Esophagus squamous epithelium (tissue), 5 donors: ENCODE data around the gene PSMB5. TPM values are rescaled to one million over a fixed set of nuclear protein-coding genes. Genes with fewer than 3 reads are reported as not detected.

Experiments
- DNase-seq: peaks from one replicate; lab custom pipeline; 2025; lab: John Stamatoyannopoulos, UW
- H3K27ac ChIP-seq, 4 donors: fragments of 200-600 bp; sonication (generic); one replicate each; pipeline ENCODE4 v1.5.1; 2016 to 2019; ENCODE audit warnings: mild to moderate bottlenecking in 1 of 4
- H3K27me3 ChIP-seq, 4 donors: fragments of 200-600 bp; sonication (generic); 1 replicate in 3 of 4; 2 replicates in 1 of 4; pipeline versions ENCODE4 v1.5.1 to v1.6.0; 2017 to 2021; ENCODE audit warnings: antibody characterized with exemption in 1 of 4
- H3K36me3 ChIP-seq, 3 donors: fragments of 200-600 bp; sonication (generic); one replicate each; pipeline ENCODE4 v1.5.1; 2016 to 2019
- H3K4me1 ChIP-seq, 3 donors: fragments of 200-600 bp; sonication (generic); one replicate each; pipeline ENCODE4 v1.5.1; 2017 to 2019
- H3K4me3 ChIP-seq, 4 donors: fragments of 200-600 bp; sonication (generic); 1 replicate in 3 of 4; 2 replicates in 1 of 4; pipeline ENCODE4 v1.5.1; 2016 to 2019; ENCODE audit warnings: mild to moderate bottlenecking in 2 of 4, moderate library complexity in 1 of 4
- H3K9me3 ChIP-seq, 3 donors: fragments of 200-600 bp; sonication (generic); one replicate each; pipeline ENCODE4 v1.5.1; 2016 to 2019
- POLR2A ChIP-seq, 4 donors: fragments of 450-650 bp; IDR thresholded peaks; one replicate each; pipeline ENCODE4 v1.6.1; 2017; ENCODE audit warnings: antibody characterized with exemption in 4 of 4, mild to moderate bottlenecking in 4 of 4, moderate library complexity in 3 of 4
- WGBS, 2 donors: methylation state at CpG; one replicate each; pipeline ENCODE4 v1.1.5; 2018; 5-methylcytosine and 5-hydroxymethylcytosine counted together
- intact Hi-C: fragments of 100-400 bp; cut with DNase I; formaldehyde crosslinking; loops from one replicate; pipeline ENCODE4 v1.15.0; 2022
- total RNA-seq, 4 donors: library from RNA; depleted of rRNA; stranded (reverse); fragments of >200 nt; gene quantifications; one replicate each; pipeline ENCODE4 v1.1.0, GENCODE V29; 2016
- TF ChIP-seq, protein P1 (sequence below), 6 experiments: fragments of 450-650 bp in 4 of 6; fragments of 200-600 bp in 2 of 6; sonication (generic) in 2 of 6; IDR thresholded peaks; one replicate each; pipeline ENCODE4 v1.5.1; 2016 to 2019; ENCODE audit warnings: antibody characterized with exemption in 6 of 6, mild to moderate bottlenecking in 4 of 6, moderate library complexity in 4 of 6
- donor health status: DM: yes; HTN: yes; CAD: no.

Gene PSMB5
- total RNA-seq, 4 donors from 2014 or later = 140 to 185 (median 153) TPM

DNA sequence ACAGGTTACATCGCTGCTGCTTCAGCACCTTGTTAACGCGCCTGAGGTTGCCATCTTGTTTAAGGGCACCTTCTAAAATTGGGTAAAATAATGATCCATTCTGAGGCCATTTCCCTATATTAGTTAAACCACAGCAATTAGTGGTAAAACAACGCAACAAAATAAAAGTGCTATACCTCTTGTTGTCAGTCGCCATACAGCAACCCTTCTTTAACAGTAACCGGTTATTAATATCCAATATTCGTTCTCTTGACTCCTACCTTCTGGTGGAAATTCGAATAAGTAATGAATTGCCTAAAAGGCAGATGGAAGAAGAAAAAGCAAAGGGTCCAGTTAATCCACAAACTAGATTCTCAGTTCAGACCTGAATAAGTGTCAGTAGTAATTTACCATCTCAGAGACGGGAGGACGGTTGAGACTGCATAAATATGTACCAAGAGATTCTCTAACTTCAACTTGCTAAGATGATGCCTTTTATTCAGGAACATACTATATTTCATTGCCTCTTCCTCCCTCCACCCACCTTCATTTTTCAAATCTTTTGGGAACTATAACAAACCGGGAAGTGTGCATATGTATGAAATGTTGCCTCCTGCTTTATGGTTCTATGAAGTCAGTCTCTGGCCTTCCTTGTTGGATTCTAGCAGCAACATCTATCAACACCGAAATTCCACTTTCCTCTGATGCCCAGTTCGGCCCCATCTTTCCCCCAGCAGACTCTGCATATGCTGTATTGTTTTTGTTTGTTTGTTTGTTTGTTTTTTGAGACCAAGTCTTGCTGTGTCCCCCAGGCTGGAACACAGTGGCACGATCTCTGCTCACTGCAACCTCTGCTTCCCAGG is 824 bp upstream of the PSMB5 start:
- Histone ChIP-seq H3K27me3 (no peaks in the 10 kb centered on the region), H3K36me3 (peaks cover 13 to 29% (median 19%) of the 10 kb centered on the region in 3 donors), H3K9me3 (no peaks in the 10 kb centered on the region), H3K27ac (peak overlapping the region; percentile 93 to 98 (median 96)), H3K4me3 (peak overlapping the region; percentile 69 to 97 (median 89)), H3K4me1 (peaks cover 9 to 23% (median 10%) of the 10 kb centered on the region in 3 donors)
- intact Hi-C loops = no loop called here
- TF ChIP-seq POLR2A (IDR thresholded peaks at IDR 0.05) = no peak
- TF ChIP-seq, protein P1, sequence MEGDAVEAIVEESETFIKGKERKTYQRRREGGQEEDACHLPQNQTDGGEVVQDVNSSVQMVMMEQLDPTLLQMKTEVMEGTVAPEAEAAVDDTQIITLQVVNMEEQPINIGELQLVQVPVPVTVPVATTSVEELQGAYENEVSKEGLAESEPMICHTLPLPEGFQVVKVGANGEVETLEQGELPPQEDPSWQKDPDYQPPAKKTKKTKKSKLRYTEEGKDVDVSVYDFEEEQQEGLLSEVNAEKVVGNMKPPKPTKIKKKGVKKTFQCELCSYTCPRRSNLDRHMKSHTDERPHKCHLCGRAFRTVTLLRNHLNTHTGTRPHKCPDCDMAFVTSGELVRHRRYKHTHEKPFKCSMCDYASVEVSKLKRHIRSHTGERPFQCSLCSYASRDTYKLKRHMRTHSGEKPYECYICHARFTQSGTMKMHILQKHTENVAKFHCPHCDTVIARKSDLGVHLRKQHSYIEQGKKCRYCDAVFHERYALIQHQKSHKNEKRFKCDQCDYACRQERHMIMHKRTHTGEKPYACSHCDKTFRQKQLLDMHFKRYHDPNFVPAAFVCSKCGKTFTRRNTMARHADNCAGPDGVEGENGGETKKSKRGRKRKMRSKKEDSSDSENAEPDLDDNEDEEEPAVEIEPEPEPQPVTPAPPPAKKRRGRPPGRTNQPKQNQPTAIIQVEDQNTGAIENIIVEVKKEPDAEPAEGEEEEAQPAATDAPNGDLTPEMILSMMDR (IDR thresholded peaks at IDR 0.05) = no peak
- no peak for DNase-seq
- WGBS, 2 donors = 67 to 70% methylated on average over 14 of the region's 14 CpGs

- peaks cover 13 to 45% (median 21%) of the 10 kb centered on the region in 3 donors for H3K36me3 ChIP-seq
- WGBS, 2 donors = 45 to 48% methylated on average over 10 to 13 of the region's 17 CpGs
- no peaks in the 10 kb centered on the region for H3K9me3 ChIP-seq
- no peak for DNase-seq
- H3K27me3 ChIP-seq = no peaks in the 10 kb centered on the region
- peak overlapping the region; percentile 69 to 97 (median 89) for H3K4me3 ChIP-seq
- TF ChIP-seq, protein P1 (IDR thresholded peaks at IDR 0.05) = no peak
- TF ChIP-seq POLR2A (IDR thresholded peaks at IDR 0.05) = no peak
- intact Hi-C loops = no loop called here
- H3K4me1 ChIP-seq = peaks cover 9 to 29% (median 10%) of the 10 kb centered on the region in 3 donors
- peak overlapping the region; percentile 93 to 98 (median 96) for H3K27ac ChIP-seq
Measured at GRCh38 chr14:23033801-23034497, 751 bp downstream of the PSMB5 start.

- 91 to 95% methylated on average over 9 to 10 of the region's 10 CpGs for WGBS, 2 donors
- Histone ChIP-seq H3K27me3 (no peaks in the 10 kb centered on the region), H3K36me3 (peaks cover 13 to 51% (median 21%) of the 10 kb centered on the region in 3 donors), H3K9me3 (no peaks in the 10 kb centered on the region), H3K4me1 (peaks cover 9 to 35% (median 10%) of the 10 kb centered on the region in 3 donors), H3K4me3 (peak overlapping the region in 3 of 4 donors; percentile 69 to 97 (median 87)), H3K27ac (no peak overlapping the region)
- intact Hi-C loops = no loop called here
- DNase-seq = no peak
- TF ChIP-seq POLR2A (IDR thresholded peaks at IDR 0.05) = no peak
- TF ChIP-seq, protein P1 (IDR thresholded peaks at IDR 0.05) = no peak
Measured at GRCh38 chr14:23033251-23033727, 1.4 kb downstream of the PSMB5 start.

DNA sequence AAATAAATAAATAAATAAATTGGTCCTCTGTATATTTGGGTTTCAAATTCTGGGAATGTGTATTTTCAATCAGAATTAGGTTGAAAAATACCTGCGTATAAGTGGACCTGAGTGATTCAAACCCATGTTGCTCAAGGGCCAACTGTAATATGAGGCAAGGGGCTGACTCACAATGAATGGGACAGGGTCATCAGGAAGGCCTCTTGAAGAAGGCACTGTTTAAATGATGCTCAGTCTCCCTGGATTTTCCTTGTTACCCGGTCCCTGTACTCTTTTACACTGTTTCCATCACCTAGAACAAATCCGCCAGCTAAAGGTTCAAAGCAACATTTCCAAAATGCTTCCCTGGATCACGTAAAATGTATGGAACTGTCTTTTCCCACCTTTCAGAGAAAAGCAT is 3.8 kb downstream of the PSMB5 start:
- intact Hi-C loops = no loop called here
- DNase-seq = no peak
- Histone ChIP-seq H3K4me3 (no peak overlapping the region), H3K36me3 (peaks cover 18 to 75% (median 21%) of the 10 kb centered on the region in 3 donors), H3K27me3 (no peaks in the 10 kb centered on the region), H3K27ac (no peak overlapping the region), H3K9me3 (no peaks in the 10 kb centered on the region), H3K4me1 (peaks cover 9 to 38% (median 10%) of the 10 kb centered on the region in 3 donors)
- WGBS, 2 donors = 95 to 97% methylated on average over 4 of the region's 4 CpGs
- TF ChIP-seq, protein P1 (IDR thresholded peaks at IDR 0.05) = no peak
- TF ChIP-seq POLR2A (IDR thresholded peaks at IDR 0.05) = no peak
